HG02884 (cell line): ENCODE results near the gene LHX4.

Experiments used
- ATAC-seq: cut with Tn5 transposase; IDR thresholded peaks from one replicate; pipeline ENCODE4 v1.9.1; 2021; ENCODE audit warnings: mild to moderate bottlenecking, moderate library complexity; ENCODE audit not compliant: unreplicated experiment

LHX4 gene

DNA sequence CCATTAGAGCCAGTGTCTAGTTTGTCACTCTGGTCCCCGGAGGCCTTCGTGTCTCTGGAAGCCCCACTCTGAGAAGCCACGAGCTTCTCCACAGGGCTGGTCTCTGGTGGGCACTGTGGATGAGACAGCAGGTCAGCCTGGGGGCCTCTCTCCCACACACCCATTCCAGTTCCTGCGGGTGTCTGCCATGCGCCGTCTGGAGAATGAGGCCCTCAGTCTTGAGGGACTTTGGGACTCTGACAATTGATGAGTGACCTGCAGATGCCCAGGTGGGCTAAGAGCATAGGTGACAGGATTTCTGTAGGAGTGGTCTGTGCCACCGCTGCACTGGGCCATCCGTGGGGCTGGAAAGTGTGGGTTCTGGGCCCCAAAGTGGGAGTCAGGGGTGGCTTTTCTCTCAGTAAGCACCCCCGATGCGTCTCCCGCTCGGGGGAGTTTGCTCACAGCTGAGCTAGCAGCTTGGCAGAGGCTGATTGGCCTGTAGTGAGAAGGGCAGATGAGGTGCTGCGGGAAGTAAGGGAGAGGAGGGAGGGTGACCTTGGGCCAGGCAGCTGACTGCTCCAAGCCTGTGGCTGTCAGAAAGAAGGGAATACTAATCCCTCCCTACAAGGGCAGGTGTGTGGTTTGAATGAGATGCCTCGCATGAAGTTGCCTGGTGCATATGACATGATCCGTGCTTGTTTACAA is 26.4 kb downstream of the LHX4 start:
- no peak for ATAC-seq

DNA sequence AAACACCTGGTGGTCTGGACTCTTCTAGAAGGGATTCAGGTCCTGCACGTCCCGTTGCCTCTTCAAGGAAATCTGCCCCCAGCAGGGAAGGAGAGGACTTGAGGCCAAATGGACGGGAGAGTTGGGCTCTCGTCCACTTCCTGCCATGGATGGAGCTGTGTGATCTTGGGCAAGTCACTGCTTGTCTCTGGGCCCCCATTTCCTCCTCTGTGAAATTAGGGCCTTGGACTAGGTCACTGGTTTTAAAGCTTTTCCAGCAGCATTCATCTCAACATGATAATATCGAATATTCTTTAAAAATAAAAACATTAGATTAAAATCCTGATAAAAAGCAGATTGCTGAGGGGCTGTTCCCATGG is 26.9 kb downstream of the LHX4 start:
- no peak for ATAC-seq

DNA sequence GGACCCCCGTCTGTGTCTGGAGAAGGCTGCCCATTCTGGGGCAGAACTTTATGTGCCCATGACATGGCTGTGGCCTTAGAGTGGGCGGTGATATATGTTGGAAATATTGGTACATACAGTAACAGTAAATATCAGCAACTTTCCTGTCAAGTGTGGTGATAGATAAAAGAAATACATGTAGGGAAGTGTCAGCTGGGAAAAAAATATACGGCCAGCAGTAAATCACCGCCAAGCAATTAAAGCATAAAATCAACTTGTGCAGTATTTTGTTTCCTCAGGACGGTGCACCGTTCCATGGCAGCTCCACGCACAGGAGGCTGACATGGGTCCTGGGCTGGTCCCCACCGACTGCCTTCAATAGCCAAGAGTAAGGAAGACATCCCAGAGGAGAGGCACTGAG is 27.4 kb downstream of the LHX4 start:
- no peak for ATAC-seq

DNA sequence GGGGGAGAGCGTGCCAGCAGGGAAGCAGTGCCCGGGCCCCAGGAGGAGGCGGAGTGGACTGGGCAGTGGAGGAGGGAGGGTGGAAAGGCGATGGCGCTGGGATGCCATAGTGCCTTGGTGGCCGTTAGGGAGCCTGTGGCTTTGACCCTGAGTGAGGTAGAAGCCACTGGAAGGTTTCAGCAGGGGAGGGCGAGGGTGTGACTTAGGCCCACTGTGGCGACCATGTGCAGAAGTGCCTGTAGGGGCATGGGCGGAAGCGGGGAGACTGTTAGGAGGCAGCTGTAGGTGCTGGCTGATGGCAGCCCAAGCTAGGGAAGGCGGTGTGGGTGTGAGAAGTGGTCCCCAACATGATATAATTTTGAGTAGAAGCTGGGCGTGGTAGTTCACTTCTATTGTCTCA is 28.2 kb downstream of the LHX4 start:
- ATAC-seq: no peak

DNA sequence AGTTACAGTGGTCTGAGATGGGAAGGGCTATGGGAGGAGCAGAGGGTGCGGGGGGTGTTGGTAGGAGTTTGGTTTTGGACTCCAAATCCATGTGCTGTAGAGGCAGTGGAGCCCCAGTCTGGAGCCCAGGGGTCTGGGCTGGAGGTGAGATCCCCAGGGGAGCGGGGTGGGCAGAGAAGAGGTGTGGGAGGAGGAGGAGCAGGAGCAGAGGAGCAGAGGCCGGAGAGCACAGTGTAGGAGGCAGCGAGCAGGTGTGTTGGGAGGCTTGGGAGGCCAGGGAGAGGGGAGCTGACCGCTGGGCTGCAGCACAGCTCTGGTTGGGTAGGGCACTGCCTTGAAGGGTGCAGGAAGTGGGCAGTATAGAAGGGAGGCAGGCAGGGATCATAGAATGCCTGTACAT is 28.9 kb downstream of the LHX4 start:
- no peak for ATAC-seq

DNA sequence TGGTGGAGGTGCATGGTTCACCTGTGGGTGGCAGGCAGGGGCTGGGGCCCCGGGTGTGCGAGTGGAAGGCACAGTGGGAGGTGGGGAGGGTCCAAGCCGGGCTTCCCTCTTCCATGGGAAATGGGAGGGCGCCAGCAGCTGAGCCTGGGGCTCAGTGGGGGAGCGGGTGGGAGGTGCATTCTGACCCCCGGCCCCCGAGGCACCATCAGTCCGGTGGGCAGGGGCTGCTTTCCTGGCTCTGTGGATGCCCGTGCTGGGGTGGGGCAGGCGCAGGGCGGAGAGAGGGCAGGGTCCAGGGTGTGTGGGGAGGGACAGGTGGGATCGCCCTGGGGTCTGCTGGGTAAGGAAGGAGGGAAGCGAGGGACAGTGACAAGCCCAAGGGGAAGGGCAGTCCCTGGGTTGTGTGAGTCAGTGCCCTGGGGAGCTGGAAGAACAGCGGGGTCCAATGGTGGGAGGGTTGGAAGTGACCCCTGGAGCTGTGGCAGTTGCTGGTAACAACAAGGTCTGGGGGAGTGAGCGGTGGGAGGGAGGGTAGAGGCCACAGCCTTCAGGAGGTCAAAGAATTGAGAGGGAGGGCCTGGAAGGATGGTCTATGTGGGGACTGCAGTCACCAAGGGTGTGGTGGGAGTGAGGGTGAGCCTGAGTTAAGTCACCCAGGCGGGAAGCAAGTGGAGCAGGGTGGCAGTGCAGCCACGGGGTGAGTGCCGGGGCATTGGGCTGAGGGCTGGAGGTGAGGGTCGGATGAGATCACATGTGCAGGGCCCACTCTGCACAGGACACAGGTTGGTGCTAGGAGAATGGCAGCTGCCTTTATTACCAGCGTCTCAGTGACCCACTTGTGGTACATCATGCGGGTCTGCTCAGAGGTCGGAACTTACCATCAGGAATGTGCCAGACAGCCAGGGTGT is 29.6 kb downstream of the LHX4 start:
- no peak for ATAC-seq

DNA sequence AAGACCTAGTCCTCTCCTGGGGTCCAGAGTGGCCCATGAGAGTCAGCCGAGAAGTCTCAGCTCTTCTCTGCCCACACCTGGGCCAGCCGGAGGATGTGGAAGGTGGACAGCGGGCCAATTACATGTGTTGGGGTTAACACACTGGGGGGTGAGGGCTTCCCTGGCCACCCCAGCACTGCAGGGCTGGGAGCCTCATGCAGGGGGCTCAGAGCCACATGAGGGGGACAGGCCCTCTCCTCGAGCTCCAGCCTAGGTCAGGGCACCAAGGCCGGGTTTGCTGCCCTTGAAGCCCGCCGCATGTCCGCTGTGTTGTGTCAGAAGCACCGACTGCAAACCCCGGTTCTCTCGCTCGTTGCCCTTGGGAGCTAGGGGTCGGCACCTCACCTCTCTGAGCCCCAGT is 30.5 kb downstream of the LHX4 start:
- no peak for ATAC-seq

DNA sequence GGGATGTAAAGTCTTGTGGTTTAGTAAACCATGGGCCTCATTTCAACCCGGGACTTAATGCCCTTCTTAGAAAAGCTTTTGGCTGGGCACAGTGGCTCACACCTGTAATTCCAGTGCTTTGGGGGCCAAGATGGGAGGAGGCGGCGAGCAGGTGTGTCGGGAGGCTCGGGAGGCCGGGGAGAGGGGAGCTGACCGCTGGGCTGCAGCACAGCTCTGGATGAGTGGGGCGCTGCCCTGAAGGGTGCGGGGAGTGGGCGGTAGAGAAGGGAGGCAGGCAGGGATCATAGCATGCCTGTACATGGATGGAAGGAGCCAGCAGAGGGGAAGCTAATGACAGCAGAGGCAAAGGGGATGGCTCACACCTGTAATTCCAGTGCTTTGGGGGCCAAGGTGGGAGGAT is 31.0 kb downstream of the LHX4 start:
- ATAC-seq: no peak

DNA sequence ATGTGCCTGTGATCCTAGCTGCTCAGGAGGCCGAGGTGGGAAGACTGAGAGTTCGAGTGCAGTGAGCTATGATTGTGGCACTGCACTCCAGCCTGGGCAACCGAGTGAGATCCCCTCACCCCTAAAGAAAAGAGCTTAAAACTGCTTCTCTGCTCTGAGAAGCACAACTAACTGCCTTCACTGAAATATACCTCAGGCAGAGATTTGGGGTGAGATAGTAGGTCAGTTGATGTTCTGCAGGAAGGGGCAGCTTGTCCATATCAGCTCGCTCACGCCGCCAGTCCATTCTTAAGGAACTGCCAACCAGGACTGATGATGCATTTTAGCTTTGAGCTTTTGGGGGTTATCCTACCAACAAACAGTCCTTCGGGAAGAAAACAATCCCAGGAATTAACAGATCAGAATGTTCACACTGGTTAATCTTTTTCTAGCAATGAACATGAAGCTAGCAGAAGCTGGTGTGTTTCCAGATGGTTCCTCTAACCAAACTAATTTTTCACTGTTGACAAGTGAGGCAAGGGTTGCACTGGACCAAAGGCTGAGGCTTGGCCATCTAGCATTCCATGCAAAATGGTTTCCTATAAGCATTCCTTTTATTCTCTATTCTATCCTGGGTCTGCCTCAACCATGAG is 31.6 kb downstream of the LHX4 start:
- no peak for ATAC-seq

DNA sequence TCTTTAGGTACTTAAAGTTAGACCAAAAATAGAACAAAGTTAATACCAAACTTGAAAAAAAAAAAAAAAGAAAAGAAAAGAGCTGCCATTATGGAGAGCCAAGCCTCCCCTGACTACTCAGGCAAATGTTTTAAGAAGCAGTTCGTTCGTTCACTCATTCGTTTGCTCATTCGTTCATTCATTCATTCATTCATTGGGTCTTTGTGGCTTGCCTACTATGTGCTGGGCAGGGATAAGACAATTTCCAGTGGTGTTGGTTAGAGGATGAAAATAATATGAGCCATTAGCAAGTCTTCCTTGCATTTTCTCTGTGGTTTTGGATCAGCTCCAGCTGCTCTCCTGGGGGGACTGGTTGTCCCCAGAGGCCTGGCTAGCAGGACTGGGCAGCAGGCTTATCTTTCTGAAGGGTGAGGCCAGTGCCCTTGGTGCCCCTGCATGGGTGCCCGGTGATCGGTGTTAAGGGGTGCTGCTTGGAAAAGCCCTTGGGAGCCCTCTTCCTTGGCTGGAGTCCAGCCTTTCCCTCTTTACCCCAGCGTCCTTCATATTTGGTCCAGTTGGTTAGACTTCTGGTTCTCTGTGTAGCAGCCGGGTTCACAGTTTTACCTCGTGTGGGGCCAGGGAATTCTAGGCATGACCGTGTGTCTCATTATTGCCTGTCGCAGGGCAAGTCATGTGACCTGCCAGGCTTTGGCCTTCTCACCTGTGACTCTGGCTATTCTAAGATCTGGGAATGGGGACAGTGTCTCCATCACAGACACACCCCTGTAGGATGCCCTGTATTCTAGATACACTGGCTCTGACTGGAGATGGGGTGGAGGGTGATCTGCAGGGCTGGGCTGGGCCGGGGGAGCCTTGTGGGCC is 32.8 kb downstream of the LHX4 start:
- no peak for ATAC-seq

DNA sequence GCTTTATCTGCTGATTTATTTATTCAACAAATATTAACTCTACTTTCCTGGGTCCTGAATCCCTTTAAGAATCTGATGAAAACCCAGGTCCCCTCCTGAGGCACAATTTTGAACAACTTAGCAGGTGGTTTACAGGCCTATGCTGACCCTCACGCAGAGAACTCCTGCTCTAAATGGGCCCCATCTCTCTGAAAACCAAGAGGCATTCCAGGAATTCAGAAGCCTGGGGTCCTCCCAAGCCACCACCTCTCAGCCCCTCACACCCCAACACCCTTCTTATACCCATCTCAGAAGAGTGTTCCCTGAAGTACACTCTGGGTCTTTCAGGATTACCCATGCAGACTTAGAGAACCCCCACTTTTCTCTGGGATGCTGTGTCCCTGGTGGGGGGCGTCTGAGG is 34.5 kb downstream of the LHX4 start:
- ATAC-seq: no peak

DNA sequence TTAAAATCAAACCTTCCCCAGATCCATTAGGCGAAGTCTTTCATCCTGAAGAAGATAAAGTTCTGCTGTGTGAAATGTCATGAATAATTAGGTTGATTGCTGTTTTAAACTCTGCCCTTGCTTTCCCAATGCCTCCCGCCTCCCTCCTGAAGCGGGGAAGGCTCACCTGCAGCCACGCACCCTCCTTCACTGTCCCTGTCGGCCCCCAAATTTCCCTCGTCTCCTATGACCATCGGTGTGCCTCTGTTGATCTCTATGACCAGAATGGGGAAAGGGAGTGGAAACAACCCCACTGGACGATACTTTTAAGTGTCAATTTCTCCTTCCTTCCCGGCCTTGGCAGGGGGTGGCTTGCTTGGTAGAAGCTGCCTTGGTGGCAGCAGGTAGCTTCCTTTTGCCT is 35.1 kb downstream of the LHX4 start:
- no peak for ATAC-seq

DNA sequence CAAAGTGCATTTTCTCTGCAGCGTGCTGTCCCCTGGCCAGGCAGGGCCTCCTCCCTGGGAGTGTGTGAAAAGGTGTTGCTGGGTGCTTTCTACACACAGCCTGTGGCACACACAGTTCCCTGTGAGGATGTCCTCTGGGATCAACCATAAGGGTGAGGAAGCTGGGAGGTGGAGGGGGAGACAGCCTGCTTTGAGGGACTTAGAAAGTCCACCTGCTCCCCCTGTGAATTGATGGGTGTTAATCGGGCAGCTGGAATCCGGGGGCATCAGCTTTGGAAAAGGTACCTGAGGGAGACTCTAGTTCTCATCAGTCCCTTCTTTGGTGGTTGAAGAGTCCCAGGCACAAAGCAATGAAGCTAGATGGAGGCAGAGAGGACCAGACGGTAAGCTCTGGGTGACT is 35.8 kb downstream of the LHX4 start:
- no peak for ATAC-seq

DNA sequence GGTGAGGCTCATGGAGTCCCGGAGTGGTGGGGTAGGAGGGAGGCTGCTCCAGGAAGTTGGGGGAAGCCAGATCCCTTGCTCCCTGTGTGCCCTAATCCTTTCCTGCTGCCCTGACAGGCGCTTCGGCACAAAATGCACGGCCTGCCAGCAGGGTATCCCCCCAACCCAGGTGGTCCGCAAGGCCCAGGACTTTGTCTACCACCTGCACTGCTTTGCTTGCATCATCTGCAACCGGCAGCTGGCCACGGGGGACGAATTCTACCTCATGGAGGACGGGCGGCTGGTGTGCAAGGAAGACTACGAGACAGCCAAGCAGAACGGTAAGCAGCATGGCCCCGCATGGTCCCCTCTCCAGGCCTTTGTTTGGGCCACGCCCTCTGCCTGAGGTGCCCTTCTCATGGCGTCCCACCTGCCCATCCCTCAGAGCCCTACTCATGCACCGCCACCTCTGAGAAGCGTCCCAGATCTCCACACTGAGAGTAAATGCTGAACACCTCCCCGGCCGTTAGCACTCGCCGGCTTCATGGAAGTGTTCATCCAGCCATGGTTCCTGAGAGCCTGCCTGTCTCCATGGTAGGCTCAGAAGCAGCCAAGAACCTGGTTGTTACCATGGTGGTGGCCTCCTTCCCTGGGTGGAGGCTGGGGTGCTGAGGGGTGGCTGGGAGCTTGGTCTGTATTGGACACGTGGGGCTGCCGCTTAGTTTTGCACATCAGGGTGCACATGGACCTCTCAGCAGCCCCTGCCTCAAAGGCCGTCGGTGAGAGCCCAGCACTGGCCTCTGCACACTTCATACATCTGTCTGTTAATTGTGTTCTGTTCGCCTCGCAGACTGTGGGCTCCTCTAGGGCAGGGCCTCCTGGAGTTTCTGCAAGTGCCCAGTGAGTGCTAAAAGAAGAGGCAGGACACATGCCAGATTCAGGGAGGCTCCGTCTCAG is 36.5 kb downstream of the LHX4 start:
- no peak for ATAC-seq

DNA sequence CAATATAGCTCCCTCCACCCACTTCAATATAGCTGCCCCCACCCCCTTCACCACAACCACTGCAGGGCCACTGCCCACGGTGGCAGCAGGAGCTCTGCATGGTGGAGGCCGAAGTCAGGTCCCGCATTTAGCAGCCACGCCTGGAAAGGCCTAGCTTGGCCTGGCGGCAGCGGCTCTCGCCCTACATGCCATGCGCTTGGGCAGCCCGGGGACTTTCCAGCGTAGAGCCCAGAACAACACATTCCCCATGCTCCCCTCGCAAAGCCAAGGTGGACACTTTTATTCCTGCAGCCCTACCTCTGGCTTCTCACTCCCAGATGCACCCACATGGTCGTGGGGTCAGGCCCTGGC is 37.1 kb downstream of the LHX4 start:
- ATAC-seq: no peak

DNA sequence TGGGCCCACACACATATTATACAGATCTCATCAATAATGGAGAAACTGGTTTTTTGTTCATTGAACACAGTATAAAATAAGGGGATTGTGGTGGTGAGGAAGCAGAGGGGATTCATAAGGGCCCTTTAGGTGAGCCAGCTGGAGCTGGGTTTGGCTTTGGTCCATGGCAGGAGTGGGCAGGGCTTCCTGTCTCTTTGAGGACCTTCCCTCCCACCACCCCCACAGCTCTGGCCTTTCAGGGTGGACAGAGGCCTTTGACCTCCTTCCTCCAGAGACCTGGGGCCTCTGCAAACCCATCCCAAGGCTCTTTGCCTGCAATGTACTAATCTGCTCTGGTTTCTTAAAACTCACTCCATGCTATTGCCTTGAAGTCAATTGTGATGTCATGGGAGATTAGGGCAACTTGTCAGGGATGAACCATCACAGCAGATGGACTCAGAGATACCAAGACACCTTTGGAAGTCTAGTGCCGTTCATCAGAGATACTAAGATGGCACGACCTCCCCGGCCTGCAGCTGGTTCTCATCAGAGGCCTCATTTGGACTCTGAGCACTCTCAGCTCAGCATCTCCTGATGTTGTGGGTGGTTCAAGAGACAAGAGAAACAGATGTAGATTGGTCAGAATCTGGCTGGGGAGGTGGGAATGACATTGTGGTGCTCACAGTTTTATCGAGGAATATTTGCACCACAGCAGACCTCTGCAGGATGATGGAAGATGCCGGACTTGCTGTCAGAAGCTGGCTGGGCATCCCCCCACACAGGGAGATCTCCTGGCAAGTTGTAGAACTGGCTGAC is 37.9 kb downstream of the LHX4 start:
- ATAC-seq: no peak

DNA sequence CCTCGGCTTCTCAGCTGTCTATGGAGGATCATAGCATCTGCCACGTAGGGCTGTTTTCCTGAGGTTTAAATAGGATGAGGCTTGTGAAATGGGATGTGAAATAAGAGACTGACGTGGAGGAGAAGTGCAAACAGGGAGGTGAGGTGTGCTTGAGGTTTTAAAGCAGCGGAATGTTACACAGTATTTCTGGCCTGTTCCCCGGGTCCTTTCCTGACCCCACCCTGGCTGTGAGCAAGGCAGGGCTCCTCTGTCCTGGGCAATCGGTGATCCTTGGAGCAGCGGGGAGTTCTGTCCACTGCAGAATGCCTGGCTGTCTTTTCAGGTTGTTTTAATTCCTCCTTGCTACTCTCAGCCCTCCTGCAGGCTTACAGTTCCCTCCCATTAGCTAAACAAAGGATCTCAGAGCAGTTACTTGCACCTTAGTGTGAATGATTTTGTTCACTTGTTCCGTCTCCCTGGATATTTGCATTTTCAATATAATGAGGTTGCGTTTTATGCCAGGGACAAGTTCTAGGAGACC is 38.6 kb downstream of the LHX4 start:
- ATAC-seq: no peak

DNA sequence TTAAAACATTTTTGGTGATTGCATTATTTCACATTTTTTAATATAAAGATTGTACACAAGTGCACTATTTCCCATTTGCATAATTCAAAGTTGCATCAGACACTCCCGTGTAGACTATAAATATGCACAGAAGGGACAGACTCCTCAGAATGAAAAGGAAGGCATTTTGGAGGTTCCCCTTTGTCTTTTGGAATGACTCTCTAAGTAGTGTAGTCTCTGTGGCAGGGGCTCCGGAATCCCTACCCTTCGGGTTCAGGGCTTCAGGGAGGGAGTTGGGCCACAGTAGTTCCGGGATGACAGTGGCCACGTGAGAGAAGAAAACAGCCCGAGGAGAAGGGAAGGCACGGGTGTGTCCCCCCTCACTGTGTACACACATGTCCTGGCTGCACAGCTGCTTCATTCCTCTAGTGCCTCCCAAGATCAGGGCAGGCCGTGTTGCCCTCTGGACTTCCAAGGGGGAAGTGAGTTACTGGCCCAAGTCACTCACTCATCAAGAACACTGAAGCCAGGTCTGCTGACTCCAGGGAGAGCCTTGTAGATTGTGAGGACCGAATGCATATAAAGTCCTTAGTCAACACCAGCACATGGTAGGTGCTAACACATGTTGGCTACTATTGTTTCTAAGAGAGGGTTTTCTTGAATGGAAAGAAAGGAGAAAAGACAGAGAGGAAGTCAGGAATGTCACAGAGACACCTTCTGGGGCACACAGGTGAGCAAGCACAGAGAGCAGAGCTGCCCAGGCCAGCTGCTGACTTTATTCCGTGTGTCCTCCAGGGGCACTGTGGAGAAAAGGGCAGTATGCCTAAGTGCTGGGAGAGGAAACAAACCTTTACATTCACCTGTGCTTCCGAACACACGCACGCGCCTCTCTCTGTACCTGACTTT is 39.8 kb downstream of the LHX4 start:
- ATAC-seq: no peak
